Measurements from ENCODE around the gene TBC1D10A.

Gene TBC1D10A

DNA sequence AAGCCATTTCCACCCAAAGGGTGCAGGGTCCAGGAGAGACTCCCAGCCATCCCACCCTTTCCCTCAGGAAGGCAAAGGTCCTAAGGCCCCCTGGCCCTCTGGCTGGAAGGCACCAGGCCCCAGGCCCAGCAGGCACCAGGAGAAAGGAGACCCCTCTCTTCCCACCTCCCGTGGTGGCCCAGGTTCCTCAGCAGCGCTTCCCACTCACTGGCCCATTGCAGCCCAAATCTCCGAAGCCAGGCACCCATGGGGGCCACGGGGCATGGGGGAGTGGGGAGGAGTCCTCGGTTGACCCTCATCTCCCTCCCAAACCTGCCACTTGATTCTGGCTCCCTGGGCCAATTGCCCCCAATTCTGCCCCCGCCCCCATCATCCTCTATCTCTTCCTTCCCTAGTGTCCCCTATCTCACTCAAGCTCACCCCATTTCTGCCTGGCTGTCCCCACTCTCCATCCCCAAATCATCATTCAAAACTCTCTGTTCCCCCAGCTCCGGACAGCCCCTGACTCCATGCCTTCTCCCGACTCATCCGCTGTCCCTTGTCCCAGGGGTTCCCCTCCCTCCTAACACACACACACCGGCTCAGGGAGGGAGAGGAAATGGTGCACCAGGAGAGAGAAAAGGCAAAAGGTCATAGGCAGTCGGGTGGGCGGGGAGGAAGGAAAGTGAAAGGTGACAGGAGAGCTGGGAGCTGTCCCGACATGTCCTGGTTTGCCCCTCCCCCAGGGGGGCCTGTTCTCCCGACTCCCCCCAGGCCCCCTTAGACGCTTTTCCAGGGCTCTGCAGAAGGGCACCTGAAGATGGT is 81.4 kb downstream of the TBC1D10A start:
- no peak for DNase-seq

GRCh38 chr22:30244641-30245040 is 82.1 kb downstream of the TBC1D10A start:
- no peak for DNase-seq

DNA sequence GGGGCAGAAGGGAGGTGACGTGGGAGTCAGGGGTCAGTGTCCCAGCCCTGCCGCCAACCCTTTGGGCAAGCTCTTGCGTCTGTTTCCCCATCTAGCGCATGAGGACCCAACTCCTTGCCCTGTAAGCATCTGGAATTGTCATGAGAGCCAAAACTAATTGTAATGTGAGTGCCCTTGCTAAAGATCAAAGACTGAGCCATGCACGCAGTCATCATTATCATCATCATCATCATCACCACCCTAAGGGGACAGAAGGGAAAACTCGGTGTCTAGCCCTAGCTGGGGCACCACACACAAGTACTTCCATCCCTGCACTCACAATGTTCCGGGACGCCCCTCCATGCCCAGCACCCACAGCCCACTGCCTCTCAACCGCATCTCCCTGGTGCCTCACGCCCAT is 82.7 kb downstream of the TBC1D10A start:
- DNase-seq: no peak

DNA sequence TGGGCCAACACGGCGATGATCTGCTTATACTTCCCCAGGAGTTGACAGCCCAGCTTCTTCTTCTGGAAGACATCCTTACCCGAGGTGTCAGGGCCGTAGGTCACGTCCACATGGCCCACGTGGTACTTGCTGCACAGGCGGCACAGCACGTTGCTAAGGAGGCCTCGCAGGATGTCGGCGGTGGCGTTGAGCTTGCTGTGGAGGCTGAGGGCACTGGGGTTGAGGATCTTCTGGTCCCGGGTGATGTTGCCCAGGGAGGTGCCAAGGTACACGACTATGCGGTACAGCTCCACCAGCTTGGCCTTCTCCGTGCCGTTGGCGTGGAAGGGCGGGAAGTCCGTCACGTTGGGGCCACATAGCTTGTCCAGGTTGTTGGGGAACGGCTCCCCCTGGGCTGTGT is 83.1 kb downstream of the TBC1D10A start:
- no peak for DNase-seq

Data from CD4-positive, alpha-beta T cell treated with Interleukin-4 for 4 hours (primary cell).